PC-3 (cell line): ENCODE results near the gene DMC1. TPM values are rescaled to one million over a fixed set of nuclear protein-coding genes. Genes with fewer than 3 reads are reported as not detected.

Source experiments
- ATAC-seq: fragments of 200-7000 bp; cut with Tn5 transposase; 2 replicates; pipeline ENCODE4 v1.9.1; 2020; ENCODE audit warnings: mild to moderate bottlenecking, moderate library complexity
- Bru-seq: library from RNA; stranded (reverse); fragments of 400-500 nt; gene quantifications from one replicate; lab custom pipeline; 2021; lab: Mats Ljungman, UMichigan
- BruChase-seq, 2 experiments: library from RNA; stranded (reverse); fragments of 400-500 nt; gene quantifications; one replicate each; lab custom pipeline; 2021; lab: Mats Ljungman, UMichigan
- BruUV-seq: library from RNA; stranded (reverse); fragments of 400-500 nt; replicated peaks from 2 replicates; lab custom pipeline; 2021; lab: Mats Ljungman, UMichigan
- CTCF ChIA-PET: fragments of 300-600 bp; sonication (Branson Sonifier 250); formaldehyde crosslinking; loops from one replicate; lab custom pipeline; 2022; ENCODE audit warnings: antibody characterized with exemption; lab: Charles Lee
- POLR2A ChIA-PET: fragments of 300-600 bp; sonication (Branson Sonifier 250); formaldehyde crosslinking; loops from one replicate; lab custom pipeline; 2022; ENCODE audit warnings: antibody characterized with exemption; ENCODE audit not compliant: unreplicated experiment; lab: Charles Lee
- DNase-seq: peaks from one replicate; pipeline ENCODE4 v3.0.0-alpha.2; 2015
- H2AFZ ChIP-seq: fragments of 300-600 bp; sonication (generic); 2 replicates; pipeline ENCODE4 v1.6.0; 2016; ENCODE audit warnings: antibody characterized with exemption, low read length
- H3F3A ChIP-seq: fragments of 300-600 bp; sonication (generic); one replicate; pipeline ENCODE4 v1.6.0; 2017; ENCODE audit warnings: antibody characterized with exemption, low read length, control low read depth, mild to moderate bottlenecking; ENCODE audit not compliant: unreplicated experiment
- H3K27ac ChIP-seq: fragments of 300-600 bp; sonication (generic); 2 replicates; pipeline ENCODE4 v1.5.1; 2016; ENCODE audit warnings: mild to moderate bottlenecking, low read length
- H3K27me3 ChIP-seq: fragments of 300-600 bp; sonication (generic); 2 replicates; pipeline ENCODE4 v1.6.1; 2016; ENCODE audit warnings: low read length, mixed read lengths
- H3K36me3 ChIP-seq: fragments of 300-600 bp; sonication (generic); 2 replicates; pipeline ENCODE4 v1.6.1; 2016; ENCODE audit warnings: low read depth, mixed run types, low read length, mixed read lengths
- H3K4me1 ChIP-seq: fragments of 300-600 bp; sonication (generic); 2 replicates; pipeline ENCODE4 v1.5.1; 2016; ENCODE audit warnings: low read length; ENCODE audit not compliant: insufficient read depth
- H3K4me2 ChIP-seq: fragments of 300-600 bp; sonication (generic); 2 replicates; pipeline ENCODE4 v1.6.0; 2016; ENCODE audit warnings: low read length
- H3K4me3 ChIP-seq: fragments of 300-600 bp; sonication (generic); 2 replicates; pipeline ENCODE4 v1.5.1; 2016; ENCODE audit warnings: mild to moderate bottlenecking, low read length, mixed read lengths
- H3K79me2 ChIP-seq: fragments of 300-600 bp; sonication (generic); 2 replicates; pipeline ENCODE4 v1.6.1; 2017; ENCODE audit warnings: low read length, mixed read lengths
- H3K9ac ChIP-seq: fragments of 300-600 bp; sonication (generic); 2 replicates; pipeline ENCODE4 v1.6.0; 2016; ENCODE audit warnings: mild to moderate bottlenecking, low read length
- H3K9me2 ChIP-seq: fragments of 300-600 bp; sonication (generic); replicated peaks from 2 replicates; pipeline ENCODE4 v1.6.1; 2016; ENCODE audit warnings: mixed run types, low read length, mixed read lengths
- H3K9me3 ChIP-seq: fragments of 300-600 bp; sonication (generic); 2 replicates; pipeline ENCODE4 v1.6.1; 2016; ENCODE audit warnings: low read length, mixed read lengths
- H4K20me1 ChIP-seq: fragments of 300-600 bp; sonication (generic); 2 replicates; pipeline ENCODE4 v1.6.1; 2016; ENCODE audit warnings: low read length, mixed read lengths
- EZH2 ChIP-seq: fragments of 300-600 bp; sonication (generic); IDR thresholded peaks from one replicate; pipeline ENCODE4 v1.6.1; 2017; ENCODE audit warnings: antibody characterized with exemption, mild to moderate bottlenecking, low read length; ENCODE audit not compliant: unreplicated experiment
- EZH2phosphoT487 ChIP-seq: fragments of 300-600 bp; sonication (generic); IDR thresholded peaks from 2 replicates; pipeline ENCODE4 v1.6.1; 2018; ENCODE audit warnings: mild to moderate bottlenecking, antibody characterized with exemption, low read length, borderline replicate concordance
- intact Hi-C: fragments of 100-400 bp; cut with micrococcal nuclease; formaldehyde crosslinking; loops from 2 replicates; pipeline ENCODE4 v1.9.0; 2023
- long read RNA-seq: library from polyadenylated mRNA; unstranded; transcript quantifications from one replicate; pipeline ENCODE4 v2.0.0, GENCODE V29; 2021; ENCODE audit not compliant: unreplicated experiment
- total RNA-seq: library from RNA; depleted of rRNA; stranded (reverse); fragments of >200 nt; gene quantifications from 2 replicates; pipeline ENCODE4 v1.2.3, GENCODE V29; 2014; rRNA removed
- TF ChIP-seq, protein P1 (sequence below): fragments of 300-600 bp; sonication (generic); conservative IDR thresholded peaks from 2 replicates; pipeline ENCODE4 v1.5.1; 2017; ENCODE audit warnings: antibody characterized with exemption, low read depth, mild to moderate bottlenecking, low read length

Gene DMC1, protein sequence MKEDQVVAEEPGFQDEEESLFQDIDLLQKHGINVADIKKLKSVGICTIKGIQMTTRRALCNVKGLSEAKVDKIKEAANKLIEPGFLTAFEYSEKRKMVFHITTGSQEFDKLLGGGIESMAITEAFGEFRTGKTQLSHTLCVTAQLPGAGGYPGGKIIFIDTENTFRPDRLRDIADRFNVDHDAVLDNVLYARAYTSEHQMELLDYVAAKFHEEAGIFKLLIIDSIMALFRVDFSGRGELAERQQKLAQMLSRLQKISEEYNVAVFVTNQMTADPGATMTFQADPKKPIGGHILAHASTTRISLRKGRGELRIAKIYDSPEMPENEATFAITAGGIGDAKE
- total RNA-seq (not detected in 2 replicates), Bru-seq, nascent RNA (percentile 8 among the genes with signal in this experiment), BruChase-seq, experiment 1, labeled RNA remaining after a 6-hour chase (percentile 19 among the genes with signal in this experiment), BruChase-seq, experiment 2, labeled RNA remaining after a 2-hour chase (percentile 11 among the genes with signal in this experiment)
- long read RNA-seq = 0 reads

DNA sequence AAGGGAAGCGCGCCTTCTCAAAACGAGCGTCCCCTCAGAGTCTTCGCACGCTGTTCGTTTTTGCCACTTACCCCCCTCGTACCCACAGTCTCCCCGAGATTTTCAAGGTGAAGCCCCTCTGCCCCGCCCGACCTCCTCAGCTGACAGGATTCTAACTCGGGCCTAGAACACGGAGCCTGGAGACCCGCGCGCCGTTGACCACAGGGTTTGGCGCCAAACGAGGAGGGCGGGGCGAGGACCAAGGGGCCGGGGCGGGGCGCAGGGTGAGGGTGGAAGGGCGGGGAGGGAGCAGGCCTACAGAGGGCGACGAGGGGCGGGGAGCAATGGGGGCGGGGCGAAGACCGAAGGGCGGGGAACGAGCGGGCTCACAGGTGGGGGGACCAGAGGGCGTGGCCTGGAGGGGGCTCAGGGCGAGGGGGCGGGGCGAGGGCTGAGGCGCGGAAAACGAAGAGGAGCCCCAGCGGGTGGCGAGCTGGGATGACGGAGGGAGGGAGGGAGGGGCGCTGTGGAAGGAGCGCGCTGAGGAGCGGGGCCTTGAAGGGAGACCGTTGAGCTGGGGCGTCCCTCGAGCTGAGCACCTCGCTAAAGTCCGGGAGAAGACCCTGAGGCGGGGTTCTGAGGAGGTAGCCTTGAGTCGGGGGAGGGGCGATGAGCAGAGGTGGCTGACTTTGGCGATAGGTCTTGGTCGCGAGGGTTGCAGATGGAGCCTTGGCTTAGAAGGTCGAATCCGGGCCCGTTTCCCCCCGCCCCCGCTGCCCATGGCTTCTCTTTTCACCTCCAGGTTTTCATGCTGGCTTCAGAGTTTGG, at the start of gene DMC1:
Gene DMC1, minus strand, starts transcription at position 212 of the 807 bp plus-strand sequence. CDS start 1,927 bp downstream, outside the sequence.
- intact Hi-C loops = loop anchor here (5.0 to 10.0 kb wide), 3 partner anchors 68 to 518 kb away; no protein-coding TSS in a partner anchor
- ATAC-seq (peak; percentile 65), DNase-seq (peak; percentile 77)
- H3K9ac ChIP-seq = peak within 1 kb of the TSS; percentile 50
- no peaks in the 10 kb centered on the region for H3K9me3 ChIP-seq
- ChIA-PET CTCF (no interaction called here), POLR2A (interaction anchor here (0.7 kb wide), 1 partner anchor 47 kb away, joined by 3 read pairs; no protein-coding TSS in a partner anchor)
- no peak within 1 kb of the TSS for H3K27ac ChIP-seq
- no peaks in the 10 kb centered on the region for H3K27me3 ChIP-seq
- peak within 1 kb of the TSS; percentile 93 for H3K4me2 ChIP-seq
- no peaks in the 10 kb centered on the region for H3K9me2 ChIP-seq
- TF ChIP-seq, protein P1, sequence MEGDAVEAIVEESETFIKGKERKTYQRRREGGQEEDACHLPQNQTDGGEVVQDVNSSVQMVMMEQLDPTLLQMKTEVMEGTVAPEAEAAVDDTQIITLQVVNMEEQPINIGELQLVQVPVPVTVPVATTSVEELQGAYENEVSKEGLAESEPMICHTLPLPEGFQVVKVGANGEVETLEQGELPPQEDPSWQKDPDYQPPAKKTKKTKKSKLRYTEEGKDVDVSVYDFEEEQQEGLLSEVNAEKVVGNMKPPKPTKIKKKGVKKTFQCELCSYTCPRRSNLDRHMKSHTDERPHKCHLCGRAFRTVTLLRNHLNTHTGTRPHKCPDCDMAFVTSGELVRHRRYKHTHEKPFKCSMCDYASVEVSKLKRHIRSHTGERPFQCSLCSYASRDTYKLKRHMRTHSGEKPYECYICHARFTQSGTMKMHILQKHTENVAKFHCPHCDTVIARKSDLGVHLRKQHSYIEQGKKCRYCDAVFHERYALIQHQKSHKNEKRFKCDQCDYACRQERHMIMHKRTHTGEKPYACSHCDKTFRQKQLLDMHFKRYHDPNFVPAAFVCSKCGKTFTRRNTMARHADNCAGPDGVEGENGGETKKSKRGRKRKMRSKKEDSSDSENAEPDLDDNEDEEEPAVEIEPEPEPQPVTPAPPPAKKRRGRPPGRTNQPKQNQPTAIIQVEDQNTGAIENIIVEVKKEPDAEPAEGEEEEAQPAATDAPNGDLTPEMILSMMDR = no peak
- TF ChIP-seq EZH2phosphoT487 = no peak
- no peak for TF ChIP-seq EZH2
- H2AFZ ChIP-seq = peak within 1 kb of the TSS; percentile 93
- no peaks in the 10 kb centered on the region for H3F3A ChIP-seq
- peak within 1 kb of the TSS; percentile 80 for H3K4me3 ChIP-seq
- no peaks in the 10 kb centered on the region for H4K20me1 ChIP-seq
- H3K79me2 ChIP-seq = no peaks in the 10 kb centered on the region
- no TSS peak for BruUV-seq
- peaks cover 9% of the 10 kb centered on the region for H3K4me1 ChIP-seq
- H3K36me3 ChIP-seq = no peaks in the 10 kb centered on the region

DNA sequence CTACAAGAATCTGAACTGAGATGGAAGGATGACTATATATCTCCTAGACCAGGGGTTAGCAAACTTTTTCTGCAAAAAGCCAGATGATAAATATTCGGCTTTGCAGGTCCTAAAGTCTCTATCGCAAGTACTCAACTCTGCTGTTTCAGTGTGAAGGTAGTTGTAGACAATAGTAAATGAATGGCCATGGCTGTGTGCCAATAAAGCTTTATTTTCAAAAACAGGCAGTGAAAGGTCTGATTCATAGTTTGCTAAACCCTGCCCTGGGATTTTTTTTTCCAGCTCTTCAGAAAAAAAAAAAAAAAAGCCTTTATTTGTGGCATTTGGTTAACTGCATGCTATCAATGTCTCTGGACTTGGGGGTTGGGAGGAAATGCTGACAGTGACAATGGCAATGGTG, 48.7 kb upstream of the DMC1 start:
- H3K9ac ChIP-seq = no peak overlapping the region
- ChIA-PET CTCF (no interaction called here), POLR2A (no interaction called here)
- TF ChIP-seq EZH2phosphoT487 (no peak), EZH2 (no peak)
- TF ChIP-seq, protein P1 = no peak
- ATAC-seq (no peak), DNase-seq (no peak)
- no peaks in the 10 kb centered on the region for H3K9me3 ChIP-seq
- no peaks in the 10 kb centered on the region for H3K27me3 ChIP-seq
- no peak overlapping the region for H3K27ac ChIP-seq
- H3K4me3 ChIP-seq = no peak overlapping the region
- H3K4me1 ChIP-seq = no peaks in the 10 kb centered on the region
- intact Hi-C loops = no loop called here
- H3K79me2 ChIP-seq = no peaks in the 10 kb centered on the region
- peaks cover 10% of the 10 kb centered on the region for H3K36me3 ChIP-seq
- no peak overlapping the region for H2AFZ ChIP-seq
- no peaks in the 10 kb centered on the region for H4K20me1 ChIP-seq
- H3F3A ChIP-seq = no peaks in the 10 kb centered on the region
- no peak overlapping the region for H3K4me2 ChIP-seq
- H3K9me2 ChIP-seq = no peaks in the 10 kb centered on the region
- no TSS peak for BruUV-seq
